ENCODE data around the gene ACTR10. TPM values are rescaled to one million over a fixed set of nuclear protein-coding genes. Genes with fewer than 3 reads are reported as not detected.

Gene ACTR10
- total and polyA plus RNA-seq, 9 donors: 54.1 to 105 (median 80.1) TPM

- 69 to 74% (median 73%) methylated on average over 2 of the region's 2 CpGs for WGBS, 3 donors
- Histone ChIP-seq H3K36me3 (no peaks in the 10 kb centered on the region), H3K27me3 (no peaks in the 10 kb centered on the region), H3K9me3 (no peaks in the 10 kb centered on the region), H3K4me3 (no peak overlapping the region), H3K27ac (no peak overlapping the region), H3K4me1 (ENCODE audit: insufficient read depth) (peaks cover 2% of the 10 kb centered on the region)
- intact Hi-C loops (cut with DNase I): no loop called here
- no peak for TF ChIP-seq EP300 (IDR thresholded peaks at IDR 0.05)
- TF ChIP-seq, protein P1, sequence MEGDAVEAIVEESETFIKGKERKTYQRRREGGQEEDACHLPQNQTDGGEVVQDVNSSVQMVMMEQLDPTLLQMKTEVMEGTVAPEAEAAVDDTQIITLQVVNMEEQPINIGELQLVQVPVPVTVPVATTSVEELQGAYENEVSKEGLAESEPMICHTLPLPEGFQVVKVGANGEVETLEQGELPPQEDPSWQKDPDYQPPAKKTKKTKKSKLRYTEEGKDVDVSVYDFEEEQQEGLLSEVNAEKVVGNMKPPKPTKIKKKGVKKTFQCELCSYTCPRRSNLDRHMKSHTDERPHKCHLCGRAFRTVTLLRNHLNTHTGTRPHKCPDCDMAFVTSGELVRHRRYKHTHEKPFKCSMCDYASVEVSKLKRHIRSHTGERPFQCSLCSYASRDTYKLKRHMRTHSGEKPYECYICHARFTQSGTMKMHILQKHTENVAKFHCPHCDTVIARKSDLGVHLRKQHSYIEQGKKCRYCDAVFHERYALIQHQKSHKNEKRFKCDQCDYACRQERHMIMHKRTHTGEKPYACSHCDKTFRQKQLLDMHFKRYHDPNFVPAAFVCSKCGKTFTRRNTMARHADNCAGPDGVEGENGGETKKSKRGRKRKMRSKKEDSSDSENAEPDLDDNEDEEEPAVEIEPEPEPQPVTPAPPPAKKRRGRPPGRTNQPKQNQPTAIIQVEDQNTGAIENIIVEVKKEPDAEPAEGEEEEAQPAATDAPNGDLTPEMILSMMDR (IDR thresholded peaks at IDR 0.05): no peak
- TF ChIP-seq POLR2A (IDR thresholded peaks at IDR 0.05): no peak
- no peak for DNase-seq
Measured at GRCh38 chr14:58270628-58271027, 70.7 kb downstream of the ACTR10 start.

DNA sequence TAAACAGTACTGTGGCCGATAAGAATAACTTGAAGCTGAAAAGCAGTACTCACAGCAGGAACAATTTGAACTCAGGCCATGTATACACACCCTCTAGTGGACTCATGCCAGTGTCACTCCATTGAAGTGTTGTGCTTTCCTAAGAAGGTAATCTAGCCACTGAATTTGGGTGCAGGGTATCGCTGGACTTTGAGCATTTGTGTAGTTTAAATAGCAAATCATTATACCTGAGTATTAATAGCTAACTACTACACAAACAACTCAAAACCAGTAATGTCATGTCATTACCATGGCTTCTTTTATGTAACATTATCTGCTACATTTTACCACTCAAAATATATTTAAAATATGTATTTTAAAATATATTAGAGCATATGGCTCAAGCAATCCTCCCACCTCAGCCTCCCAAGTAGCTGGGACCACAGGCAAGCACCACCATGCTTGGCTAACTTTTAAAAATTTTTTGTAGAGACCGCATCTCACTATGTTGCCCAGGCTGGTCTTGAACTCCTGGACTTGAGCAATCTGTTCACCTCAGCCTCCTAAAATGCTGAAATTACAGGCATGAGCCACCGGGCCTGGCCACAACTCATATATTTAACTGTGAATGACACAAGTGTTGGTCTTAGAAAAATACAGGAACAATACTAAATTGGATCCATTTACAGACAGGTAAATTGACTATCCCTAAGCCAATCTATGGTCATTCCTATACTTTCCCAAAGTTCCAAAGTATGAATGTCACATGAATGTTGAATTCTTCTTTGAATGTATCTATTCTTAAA, 72.8 kb downstream of the ACTR10 start:
- Histone ChIP-seq H3K36me3 (no peaks in the 10 kb centered on the region), H3K9me3 (no peaks in the 10 kb centered on the region), H3K4me3 (no peak overlapping the region), H3K4me1 (ENCODE audit: insufficient read depth) (peaks cover 2% of the 10 kb centered on the region), H3K27ac (no peak overlapping the region), H3K27me3 (no peaks in the 10 kb centered on the region)
- TF ChIP-seq EP300 (IDR thresholded peaks at IDR 0.05): no peak
- TF ChIP-seq, protein P1 (IDR thresholded peaks at IDR 0.05): no peak
- no peak for TF ChIP-seq POLR2A (IDR thresholded peaks at IDR 0.05)
- DNase-seq: no peak
- intact Hi-C loops (cut with DNase I): no loop called here
- WGBS, 3 donors: 67 to 73% (median 71%) methylated on average over 4 of the region's 4 CpGs

DNA sequence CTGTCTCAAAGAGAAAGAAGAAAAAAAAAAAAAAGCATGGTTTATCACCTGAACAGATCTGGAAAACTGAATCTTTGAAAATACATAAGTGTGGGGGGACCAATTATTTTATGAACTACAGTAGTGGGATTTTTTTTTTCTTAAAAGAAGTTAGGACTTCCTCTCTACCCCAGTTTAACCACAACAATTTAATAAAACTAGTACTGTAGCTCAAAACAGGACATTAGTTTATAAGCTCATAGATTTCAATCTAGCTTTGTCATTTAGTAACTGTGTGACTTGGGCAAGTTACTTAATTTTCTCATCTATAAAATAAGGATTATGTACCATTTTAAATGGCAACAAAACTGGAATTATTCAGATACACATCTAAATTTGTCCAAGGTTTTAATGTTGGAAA, 74.9 kb downstream of the ACTR10 start:
- H3K27ac ChIP-seq: no peak overlapping the region

GRCh38 chr14:58275527-58276190, 75.7 kb downstream of the ACTR10 start:
- Histone ChIP-seq H3K9me3 (no peaks in the 10 kb centered on the region), H3K27me3 (no peaks in the 10 kb centered on the region), H3K27ac (no peak overlapping the region), H3K36me3 (no peaks in the 10 kb centered on the region), H3K4me3 (no peak overlapping the region), H3K4me1 (ENCODE audit: insufficient read depth) (peaks cover 2% of the 10 kb centered on the region)
- intact Hi-C loops (cut with DNase I): no loop called here
- TF ChIP-seq EP300 (IDR thresholded peaks at IDR 0.05) (no peak), POLR2A (IDR thresholded peaks at IDR 0.05) (no peak)
- TF ChIP-seq, protein P1 (IDR thresholded peaks at IDR 0.05): no peak
- no peak for DNase-seq
- 65 to 66% (median 65%) methylated on average over 2 of the region's 2 CpGs for WGBS, 3 donors

More for the DNA sequence above, 74.9 kb downstream of the ACTR10 start:
- Histone ChIP-seq H3K4me1 (ENCODE audit: insufficient read depth) (peaks cover 2% of the 10 kb centered on the region), H3K27me3 (no peaks in the 10 kb centered on the region), H3K4me3 (no peak overlapping the region), H3K36me3 (no peaks in the 10 kb centered on the region), H3K9me3 (no peaks in the 10 kb centered on the region)
- no peak for DNase-seq
- intact Hi-C loops (cut with DNase I): no loop called here
- TF ChIP-seq, protein P1 (IDR thresholded peaks at IDR 0.05): no peak
- TF ChIP-seq POLR2A (IDR thresholded peaks at IDR 0.05): no peak
- TF ChIP-seq EP300 (IDR thresholded peaks at IDR 0.05): no peak
